ENCODE measurements around the gene QPRT. TPM values are rescaled to one million over a fixed set of nuclear protein-coding genes. Genes with fewer than 3 reads are reported as not detected.
"Not testable (repeated sequence)": the region's sequence is repeated elsewhere in the genome, so short reads cannot be mapped to it uniquely, and the experiment has no call there.

The QPRT gene
- total RNA-seq, 1 experiment from 2014 or later, result 0.52 TPM

DNA sequence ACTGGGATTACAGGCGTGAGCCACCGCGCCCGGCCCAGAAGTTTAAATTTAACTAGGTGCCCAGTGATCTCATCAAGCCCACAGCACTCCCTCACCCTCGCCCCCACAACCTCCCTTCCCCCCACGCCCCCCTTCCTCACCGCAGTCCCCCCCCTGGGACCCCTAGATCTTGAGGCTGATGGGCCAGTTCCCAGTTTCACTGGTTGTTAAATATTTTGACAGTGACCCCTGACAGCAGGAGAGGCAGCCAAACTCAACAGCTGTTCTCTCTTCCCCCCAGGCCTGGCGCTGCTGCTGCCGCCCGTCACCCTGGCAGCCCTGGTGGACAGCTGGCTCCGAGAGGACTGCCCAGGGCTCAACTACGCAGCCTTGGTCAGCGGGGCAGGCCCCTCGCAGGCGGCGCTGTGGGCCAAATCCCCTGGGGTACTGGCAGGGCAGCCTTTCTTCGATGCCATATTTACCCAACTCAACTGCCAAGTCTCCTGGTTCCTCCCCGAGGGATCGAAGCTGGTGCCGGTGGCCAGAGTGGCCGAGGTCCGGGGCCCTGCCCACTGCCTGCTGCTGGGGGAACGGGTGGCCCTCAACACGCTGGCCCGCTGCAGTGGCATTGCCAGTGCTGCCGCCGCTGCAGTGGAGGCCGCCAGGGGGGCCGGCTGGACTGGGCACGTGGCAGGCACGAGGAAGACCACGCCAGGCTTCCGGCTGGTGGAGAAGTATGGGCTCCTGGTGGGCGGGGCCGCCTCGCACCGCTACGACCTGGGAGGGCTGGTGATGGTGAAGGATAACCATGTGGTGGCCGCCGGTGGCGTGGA lies 15.6 kb downstream of the QPRT start:
- Histone ChIP-seq H3K9me3 (ENCODE audit: control insufficient read depth in 1 of 2, insufficient read depth in 1 of 2, low read depth in 1 of 2, low read length in 2 of 2) (no peaks in the 10 kb centered on the region), H3K36me3 (ENCODE audit: control insufficient read depth in 1 of 2, insufficient read depth in 2 of 2, low read length in 2 of 2) (no peaks in the 10 kb centered on the region), H3K4me1 (ENCODE audit: control insufficient read depth in 1 of 2, insufficient read depth in 2 of 2, low read length in 2 of 2) (peaks cover 0 to 6% of the 10 kb centered on the region in 2 experiments; a peak in 2 of 4 replicates), H3K4me2 (ENCODE audit: low read length) (no peak overlapping the region), H3K9ac (ENCODE audit: low read length) (no peak overlapping the region), H3K9me2 (ENCODE audit: insufficient read depth) (no peaks in the 10 kb centered on the region), H3K27ac (ENCODE audit: low read depth, low read length) (no peak overlapping the region), H3K27me3 (ENCODE audit: insufficient read depth, low read length) (no peaks in the 10 kb centered on the region), H3K4me3 (replicated peaks in 1 of 2; ENCODE audit: low read depth in 1 of 2, low read length in 2 of 2) (no peak overlapping the region), H2AFZ (ENCODE audit: low read depth, low read length, poor library complexity, severe bottlenecking) (no peak overlapping the region), H4K20me1 (ENCODE audit: insufficient read depth) (no peaks in the 10 kb centered on the region), H3K79me2 (ENCODE audit: insufficient read depth, low read length) (no peaks in the 10 kb centered on the region)
- ATAC-seq (no peak), DNase-seq (ENCODE audit: low read depth, low spot score) (no peak)
- POLR2A ChIA-PET, result no interaction called here
- RAD21 ChIA-PET (ENCODE audit: low non-redundant PET in 1 of 2, low total read pairs in 2 of 2, uncharacterized antibody in 2 of 2, unreplicated experiment in 2 of 2), result interaction anchor here (0.7 kb wide), 2 partner anchors 84 to 338 kb away, joined by 4 to 6 read pairs; no protein-coding TSS in a partner anchor
- CTCF ChIA-PET, result no interaction called here
- intact Hi-C loops (cut with micrococcal nuclease), result no loop called here
- BruUV-seq (replicated peaks), result no TSS peak
- no peak for TF ChIP-seq FOSL1 (IDR thresholded peaks at IDR 0.05; ENCODE audit: low read depth)
- TF ChIP-seq, protein P1, sequence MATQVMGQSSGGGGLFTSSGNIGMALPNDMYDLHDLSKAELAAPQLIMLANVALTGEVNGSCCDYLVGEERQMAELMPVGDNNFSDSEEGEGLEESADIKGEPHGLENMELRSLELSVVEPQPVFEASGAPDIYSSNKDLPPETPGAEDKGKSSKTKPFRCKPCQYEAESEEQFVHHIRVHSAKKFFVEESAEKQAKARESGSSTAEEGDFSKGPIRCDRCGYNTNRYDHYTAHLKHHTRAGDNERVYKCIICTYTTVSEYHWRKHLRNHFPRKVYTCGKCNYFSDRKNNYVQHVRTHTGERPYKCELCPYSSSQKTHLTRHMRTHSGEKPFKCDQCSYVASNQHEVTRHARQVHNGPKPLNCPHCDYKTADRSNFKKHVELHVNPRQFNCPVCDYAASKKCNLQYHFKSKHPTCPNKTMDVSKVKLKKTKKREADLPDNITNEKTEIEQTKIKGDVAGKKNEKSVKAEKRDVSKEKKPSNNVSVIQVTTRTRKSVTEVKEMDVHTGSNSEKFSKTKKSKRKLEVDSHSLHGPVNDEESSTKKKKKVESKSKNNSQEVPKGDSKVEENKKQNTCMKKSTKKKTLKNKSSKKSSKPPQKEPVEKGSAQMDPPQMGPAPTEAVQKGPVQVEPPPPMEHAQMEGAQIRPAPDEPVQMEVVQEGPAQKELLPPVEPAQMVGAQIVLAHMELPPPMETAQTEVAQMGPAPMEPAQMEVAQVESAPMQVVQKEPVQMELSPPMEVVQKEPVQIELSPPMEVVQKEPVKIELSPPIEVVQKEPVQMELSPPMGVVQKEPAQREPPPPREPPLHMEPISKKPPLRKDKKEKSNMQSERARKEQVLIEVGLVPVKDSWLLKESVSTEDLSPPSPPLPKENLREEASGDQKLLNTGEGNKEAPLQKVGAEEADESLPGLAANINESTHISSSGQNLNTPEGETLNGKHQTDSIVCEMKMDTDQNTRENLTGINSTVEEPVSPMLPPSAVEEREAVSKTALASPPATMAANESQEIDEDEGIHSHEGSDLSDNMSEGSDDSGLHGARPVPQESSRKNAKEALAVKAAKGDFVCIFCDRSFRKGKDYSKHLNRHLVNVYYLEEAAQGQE (IDR thresholded peaks at IDR 0.05; ENCODE audit: low read depth), result no peak
- no peak for TF ChIP-seq EZH2 (IDR thresholded peaks at IDR 0.05)
- no peak for TF ChIP-seq SRF (IDR thresholded peaks at IDR 0.05; ENCODE audit: low read depth)
- no peak for TF ChIP-seq YY1 (IDR thresholded peaks at IDR 0.05; ENCODE audit: extremely low read depth, insufficient replicate concordance, low read depth, low read length)
- TF ChIP-seq TCF7L2 (IDR thresholded peaks at IDR 0.05; ENCODE audit: borderline replicate concordance, extremely low read depth, insufficient read depth, insufficient read length), result no peak
- TF ChIP-seq ATF3 (IDR thresholded peaks at IDR 0.05), result no peak
- no peak for TF ChIP-seq ZBTB33 (IDR thresholded peaks at IDR 0.05; ENCODE audit: extremely low read depth, insufficient replicate concordance, low read length)

DNA sequence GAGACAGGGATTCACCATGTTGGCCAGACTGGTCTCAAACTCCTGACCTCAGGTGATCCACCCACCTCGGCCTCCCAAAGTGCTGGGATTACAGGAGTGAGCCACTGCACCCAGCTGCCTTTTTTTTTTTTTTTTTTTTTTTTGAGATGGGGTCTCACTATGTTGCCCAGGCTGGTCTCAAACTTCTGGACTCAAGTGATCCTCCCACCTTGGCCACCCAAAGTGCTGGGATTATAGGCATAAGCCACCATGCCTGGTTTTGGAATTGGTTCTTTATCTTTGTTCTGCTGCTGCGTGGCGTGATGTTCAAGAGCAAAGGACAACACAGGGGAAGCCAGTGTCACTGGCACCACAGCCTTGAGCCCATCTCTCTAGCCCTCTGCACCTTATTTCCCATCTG lies 16.7 kb downstream of the QPRT start:
- POLR2A ChIA-PET; H3K27me3 ChIP-seq (ENCODE audit: insufficient read depth, low read length): not testable (repeated sequence)

More for the DNA sequence above, 16.7 kb downstream of the QPRT start:
- H3K79me2 ChIP-seq (ENCODE audit: insufficient read depth, low read length); H3K27ac ChIP-seq (ENCODE audit: low read depth, low read length); H2AFZ ChIP-seq (ENCODE audit: low read depth, low read length, poor library complexity, severe bottlenecking); intact Hi-C loops (cut with micrococcal nuclease); RAD21 ChIA-PET (ENCODE audit: low non-redundant PET in 1 of 2, low total read pairs in 2 of 2, uncharacterized antibody in 2 of 2, unreplicated experiment in 2 of 2); DNase-seq (ENCODE audit: low read depth, low spot score); H3K4me2 ChIP-seq (ENCODE audit: low read length); ATAC-seq; H3K9me3 ChIP-seq (ENCODE audit: control insufficient read depth in 1 of 2, insufficient read depth in 1 of 2, low read depth in 1 of 2, low read length in 2 of 2); H3K9ac ChIP-seq (ENCODE audit: low read length); H3K9me2 ChIP-seq (ENCODE audit: insufficient read depth); BruUV-seq (replicated peaks); H3K36me3 ChIP-seq (ENCODE audit: control insufficient read depth in 1 of 2, insufficient read depth in 2 of 2, low read length in 2 of 2); H3K4me3 ChIP-seq (replicated peaks in 1 of 2; ENCODE audit: low read depth in 1 of 2, low read length in 2 of 2); H4K20me1 ChIP-seq (ENCODE audit: insufficient read depth): not testable (repeated sequence)
- peaks cover 0 to 13% of the 10 kb centered on the region in 2 experiments; a peak in 3 of 4 replicates for H3K4me1 ChIP-seq (ENCODE audit: control insufficient read depth in 1 of 2, insufficient read depth in 2 of 2, low read length in 2 of 2)
- CTCF ChIA-PET, result interaction anchor here (0.7 kb wide), 1 partner anchor 341 kb away, joined by 4 read pairs; no protein-coding TSS in a partner anchor

All from HCT116 (cell line).